Measurements from ENCODE around the gene HNRNPA0. TPM values are rescaled to one million over a fixed set of nuclear protein-coding genes. Genes with fewer than 3 reads are reported as not detected.
A peak's percentile ranks its signal among the peaks of the same experiment; 100 is the strongest.

HNRNPA0 gene
- total RNA-seq, 1 experiment from 2014 or later: 9.7 TPM

DNA sequence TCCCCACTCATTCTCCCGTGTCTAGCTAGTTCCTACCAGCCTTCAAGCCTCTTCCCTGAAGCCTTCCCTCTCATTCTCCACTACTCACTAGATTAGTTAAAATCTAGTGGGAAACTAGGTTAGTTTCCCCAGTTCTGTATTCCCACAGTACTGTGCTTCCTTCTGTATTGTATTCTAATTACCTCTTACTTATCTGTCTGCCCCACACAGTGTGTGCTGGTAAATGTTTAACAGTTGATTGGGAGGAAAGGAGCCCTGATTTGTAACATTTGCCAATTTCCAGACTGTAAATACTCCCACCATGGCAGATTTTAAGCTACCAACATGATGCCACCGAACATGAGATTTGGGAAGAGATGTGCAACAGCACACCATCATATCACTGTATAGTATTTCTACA lies 26.5 kb downstream of the HNRNPA0 start:
- no peak for DNase-seq (ENCODE audit: low read depth)

DNA sequence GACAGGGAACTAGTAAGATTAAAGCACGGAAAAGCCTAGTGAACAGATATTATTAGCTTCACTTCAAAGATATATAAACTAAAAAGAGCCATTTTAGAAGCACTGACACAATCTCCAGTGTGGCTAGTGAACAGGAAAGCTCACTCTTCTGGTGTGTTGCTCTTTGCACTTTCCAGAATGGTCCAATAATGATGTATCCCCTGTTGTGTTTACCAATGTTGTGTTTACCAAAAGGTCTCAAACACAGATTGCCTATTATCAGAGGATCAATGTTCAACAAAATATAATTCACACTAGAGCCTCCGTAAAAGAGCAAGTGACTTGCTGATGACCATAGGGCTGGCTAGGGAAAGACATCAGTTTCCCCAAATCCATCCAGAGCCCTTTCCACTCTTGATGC lies 29.9 kb downstream of the HNRNPA0 start:
- no peak for DNase-seq (ENCODE audit: low read depth)

- peak; percentile 6 for DNase-seq (ENCODE audit: low read depth)
These were observed 35.6 kb downstream of the HNRNPA0 start for GRCh38 chr5:137718611-137719010.

DNA sequence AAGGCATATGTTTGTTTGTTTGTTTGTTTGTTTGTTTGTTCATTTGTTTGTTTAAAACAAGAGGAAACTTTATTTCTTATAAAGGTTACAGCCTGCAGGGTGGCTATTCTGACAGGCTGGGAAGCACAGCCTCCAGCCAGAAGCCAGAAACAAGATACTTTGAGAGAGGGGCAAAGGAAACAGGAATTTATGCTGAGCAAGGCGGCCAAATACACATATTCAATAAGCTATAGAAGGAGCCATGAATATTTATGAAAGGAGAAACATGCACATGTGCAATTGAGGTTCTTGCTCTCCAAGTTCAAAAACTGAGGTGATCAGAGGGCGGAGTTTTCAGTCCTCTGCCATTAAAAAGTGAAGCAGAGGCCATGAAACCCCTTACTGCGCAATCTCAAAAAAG lies 37.8 kb downstream of the HNRNPA0 start:
- no peak for DNase-seq (ENCODE audit: low read depth)

GRCh38 chr5:137715456-137715855 lies 38.7 kb downstream of the HNRNPA0 start:
- no peak for DNase-seq (ENCODE audit: low read depth)

GRCh38 chr5:137714946-137715345 lies 39.2 kb downstream of the HNRNPA0 start:
- DNase-seq (ENCODE audit: low read depth): no peak

DNA sequence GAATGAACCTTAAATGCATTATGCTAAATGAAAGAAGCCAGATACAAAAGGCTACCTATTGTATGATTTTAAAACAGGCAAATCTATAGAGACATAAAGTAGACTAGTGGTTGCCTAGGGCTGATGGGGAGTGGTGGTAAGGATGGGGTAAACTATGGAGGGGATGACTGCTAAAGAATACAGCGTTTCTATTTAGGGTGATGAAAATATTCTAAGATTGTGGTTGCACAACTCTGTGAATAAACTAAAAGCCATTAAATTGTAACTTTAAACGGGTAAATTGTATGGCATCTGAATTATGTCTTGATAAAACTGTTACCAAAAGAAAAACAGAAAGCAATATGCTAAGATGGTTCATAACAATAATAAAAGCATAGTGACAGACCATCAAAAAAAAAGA lies 39.7 kb downstream of the HNRNPA0 start:
- DNase-seq (ENCODE audit: low read depth): no peak

DNA sequence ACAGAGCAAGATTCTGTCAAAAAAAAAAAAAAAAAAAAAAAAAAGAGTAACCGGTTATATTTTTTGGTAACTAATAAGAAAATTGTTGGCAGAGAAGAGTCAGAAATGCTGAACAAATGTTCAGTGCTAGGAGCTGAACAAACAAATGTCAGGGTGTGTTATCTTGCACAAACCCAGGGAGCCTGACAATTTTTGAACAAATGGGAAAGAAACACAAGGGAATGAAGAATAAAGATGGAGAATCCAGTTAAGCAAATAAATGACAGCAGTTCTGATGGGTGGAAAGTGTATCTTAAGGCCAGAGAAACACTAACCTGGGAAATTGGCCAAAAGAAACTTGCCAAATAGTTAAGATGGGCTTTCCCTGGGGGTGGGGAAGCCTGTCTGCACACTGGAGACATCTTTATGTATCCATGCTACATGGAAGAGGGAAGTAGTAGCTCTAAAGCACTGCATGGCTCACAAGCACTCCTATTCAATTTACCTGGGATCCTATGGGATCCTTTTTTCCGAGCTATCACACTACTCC lies 42.0 kb downstream of the HNRNPA0 start:
- no peak for DNase-seq (ENCODE audit: low read depth)

GRCh38 chr5:137710086-137710485 lies 44.1 kb downstream of the HNRNPA0 start:
- DNase-seq (ENCODE audit: low read depth): no peak

GRCh38 chr5:137708796-137709559 lies 45.2 kb downstream of the HNRNPA0 start:
- DNase-seq (ENCODE audit: low read depth): no peak

- DNase-seq (ENCODE audit: low read depth): no peak
These were observed 46.1 kb downstream of the HNRNPA0 start for GRCh38 chr5:137708062-137708461.

GRCh38 chr5:137706841-137707240 lies 47.3 kb downstream of the HNRNPA0 start:
- peak; percentile 24 for DNase-seq (ENCODE audit: low read depth)

DNA sequence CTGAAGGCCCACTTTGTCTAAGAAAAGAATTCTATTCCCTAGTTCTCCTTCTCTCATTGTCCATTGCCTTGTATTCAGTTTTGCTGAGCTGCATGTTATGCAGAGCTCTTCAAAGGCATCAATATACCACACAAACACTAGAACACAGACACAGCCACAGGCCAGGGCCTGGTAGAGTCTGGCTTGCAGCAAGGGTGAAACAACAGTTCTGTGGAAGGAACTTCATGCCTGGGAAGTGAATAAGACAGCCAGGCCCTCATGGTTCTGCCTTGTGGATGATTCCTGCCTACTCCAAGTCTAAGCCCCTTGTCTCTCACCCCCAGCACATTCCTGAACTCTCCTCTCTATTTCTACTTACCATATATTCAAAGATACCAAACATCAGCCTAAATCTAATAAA lies 49.1 kb downstream of the HNRNPA0 start:
- DNase-seq (ENCODE audit: low read depth): no peak

GRCh38 chr5:137703565-137703964 lies 50.6 kb downstream of the HNRNPA0 start:
- no peak for DNase-seq (ENCODE audit: low read depth)

- DNase-seq (ENCODE audit: low read depth): no peak
These were observed 53.9 kb downstream of the HNRNPA0 start for GRCh38 chr5:137700282-137700680.

DNA sequence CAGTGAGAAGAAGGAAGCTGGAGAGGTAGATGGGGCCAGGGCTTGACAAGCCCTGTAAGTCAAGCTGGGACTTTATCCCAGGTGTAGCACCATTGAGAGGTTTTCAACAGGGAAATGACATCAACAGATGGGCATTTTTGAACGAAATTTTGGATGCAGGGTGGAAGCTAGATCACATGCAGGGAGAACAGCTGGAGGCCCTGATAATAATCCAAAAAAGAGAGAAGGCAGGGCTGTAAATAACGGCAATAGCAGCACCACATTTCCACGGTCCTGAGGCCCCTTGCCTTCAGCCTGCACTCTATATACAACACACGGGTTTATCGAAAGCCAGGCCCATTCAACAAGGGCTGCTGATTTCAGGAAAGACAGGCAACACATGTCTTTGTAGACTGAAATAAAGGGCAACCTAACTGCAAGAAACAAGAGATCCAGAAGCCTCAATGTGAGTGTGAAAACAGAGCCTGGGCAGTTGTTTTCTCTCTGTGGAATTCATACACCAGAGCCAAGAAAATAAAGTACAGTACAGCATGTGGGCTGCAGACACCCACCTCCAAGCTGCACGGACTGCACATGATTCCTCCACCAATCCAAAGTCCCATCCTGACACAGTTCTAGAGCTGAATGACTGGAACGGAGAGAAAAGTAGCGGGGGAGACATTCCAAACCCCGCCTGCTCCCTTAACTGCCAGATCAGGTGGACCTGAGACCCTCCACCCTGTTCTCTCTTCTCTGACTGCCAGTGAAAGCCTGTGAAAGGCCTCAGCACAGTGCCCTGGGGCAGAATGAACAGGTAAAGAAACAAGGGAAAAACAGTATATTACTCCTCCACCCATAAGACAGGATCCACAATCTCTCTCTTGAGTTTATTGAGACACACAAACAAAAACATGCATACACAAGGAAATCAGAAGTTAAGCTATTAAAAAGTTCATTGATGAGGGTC lies 54.6 kb downstream of the HNRNPA0 start:
- DNase-seq (ENCODE audit: low read depth): no peak

GRCh38 chr5:137696481-137696880 lies 57.7 kb downstream of the HNRNPA0 start:
- DNase-seq (ENCODE audit: low read depth): peak; percentile 35

GRCh38 chr5:137695651-137696428 lies 58.3 kb downstream of the HNRNPA0 start:
- no peak for DNase-seq (ENCODE audit: low read depth)
